Stimulated activated naive CD4-positive, alpha-beta T cell (primary cell): ENCODE results near the gene LIN7A.

Experiments
- DNase-seq, 6 experiments: peaks; one replicate each; lab custom pipeline; 2025; lab: John Stamatoyannopoulos, UW

Gene LIN7A

GRCh38 chr12:80749456-80749855, 188.3 kb downstream of the LIN7A start:
- DNase-seq = no peak

DNA sequence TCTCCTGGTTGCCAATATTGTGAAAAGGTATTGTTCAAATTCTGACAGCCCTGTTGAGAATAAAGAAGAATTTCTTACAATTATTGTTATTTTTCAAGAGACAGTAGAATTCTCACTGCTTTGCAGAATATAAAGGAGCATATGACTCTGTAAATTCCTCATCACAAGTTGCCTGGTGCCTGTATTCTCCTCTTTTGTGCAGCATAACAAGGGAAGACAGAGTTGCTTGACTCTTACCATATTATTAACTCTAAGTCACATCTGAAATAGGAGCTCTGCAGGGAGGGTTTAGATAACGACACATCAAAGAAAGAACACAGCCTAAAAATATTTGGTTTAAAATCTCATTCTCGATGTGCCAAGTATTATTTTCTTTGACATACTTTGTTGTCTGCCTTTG, 189.9 kb downstream of the LIN7A start:
- DNase-seq = no peak

DNA sequence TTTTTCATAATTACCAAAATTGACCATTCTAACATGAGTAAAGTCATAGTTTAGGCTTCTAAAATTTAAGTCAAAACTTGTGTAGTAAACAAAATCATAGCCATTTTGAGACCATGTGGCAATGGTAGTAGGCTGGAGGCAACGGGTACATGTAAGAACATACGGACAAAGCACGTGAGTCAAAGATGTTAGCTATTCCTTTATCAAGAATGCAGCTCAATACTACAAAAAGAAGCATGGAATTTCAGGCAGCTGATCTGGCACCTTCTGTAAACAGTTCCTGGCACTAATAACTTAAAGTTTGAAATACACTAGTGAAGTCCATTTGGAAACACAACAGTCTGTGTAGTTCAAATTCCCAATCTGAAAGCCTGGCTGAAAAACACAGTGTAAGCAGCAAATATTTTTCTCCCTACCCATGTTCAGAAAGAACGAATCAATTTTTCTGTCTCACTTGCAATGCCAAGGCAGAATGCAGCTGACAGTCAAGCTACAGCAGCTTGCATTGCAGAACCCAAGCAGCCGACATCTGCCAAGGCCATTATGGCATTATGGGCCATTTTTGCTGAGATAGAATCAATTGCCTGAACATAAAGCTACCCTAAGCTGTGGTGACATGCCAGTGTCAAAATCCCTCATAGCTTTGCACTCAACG, 191.8 kb downstream of the LIN7A start:
- DNase-seq = no peak
